Measurements from ENCODE around the gene LMAN1L. TPM values are rescaled to one million over a fixed set of nuclear protein-coding genes. Genes with fewer than 3 reads are reported as not detected.

LMAN1L gene
- total RNA-seq, 6 donors from 2014 or later = 1.0 TPM; not detected in 5

DNA sequence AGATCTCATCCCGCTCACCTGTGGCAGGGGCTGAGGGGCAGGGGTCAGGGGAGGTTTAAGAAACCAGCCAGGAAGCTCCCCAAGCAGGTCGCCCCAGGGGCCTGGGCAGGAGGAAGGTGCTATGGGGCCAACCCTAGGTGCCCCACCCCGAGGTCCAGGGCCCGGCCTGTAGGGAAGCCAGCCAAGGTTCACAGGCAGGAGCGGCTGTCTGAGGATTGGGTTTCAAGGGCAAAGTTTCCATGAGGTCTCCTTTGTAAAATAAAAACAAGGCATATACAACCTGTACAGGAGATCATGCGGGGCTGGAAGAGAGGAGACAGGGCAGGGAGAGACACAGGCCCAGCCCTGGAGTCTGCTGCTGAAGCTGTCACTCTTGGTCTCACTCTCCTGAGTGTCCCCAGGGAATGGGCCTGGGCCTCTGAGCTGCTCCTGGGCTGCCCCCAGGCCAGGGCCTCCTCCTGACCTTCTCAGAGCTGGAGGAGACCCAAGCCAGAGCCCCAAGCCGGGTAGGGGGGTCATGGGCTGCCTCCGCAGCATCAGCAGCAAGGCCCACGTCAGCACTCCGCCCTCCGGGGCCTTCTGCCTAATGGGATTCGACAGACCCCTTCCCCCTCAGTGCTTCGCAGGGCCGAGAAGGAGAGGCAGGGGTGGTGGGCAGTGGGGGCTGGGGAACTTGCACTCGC is 19.3 kb downstream of the LMAN1L start:
- DNase-seq (no peak), ATAC-seq (ENCODE audit: low FRiP score in 2 of 2) (no peak)
- no peak overlapping the region for H3K27ac ChIP-seq
- peaks cover 0 to 16% (median 11%) of the 10 kb centered on the region in 4 donors for H3K36me3 ChIP-seq
- no peak overlapping the region for H3K4me3 ChIP-seq
- H3K27me3 ChIP-seq = peaks cover 0 to 15% (median 2%) of the 10 kb centered on the region in 4 donors
- H3K9me3 ChIP-seq = no peaks in the 10 kb centered on the region
- TF ChIP-seq, protein P1, sequence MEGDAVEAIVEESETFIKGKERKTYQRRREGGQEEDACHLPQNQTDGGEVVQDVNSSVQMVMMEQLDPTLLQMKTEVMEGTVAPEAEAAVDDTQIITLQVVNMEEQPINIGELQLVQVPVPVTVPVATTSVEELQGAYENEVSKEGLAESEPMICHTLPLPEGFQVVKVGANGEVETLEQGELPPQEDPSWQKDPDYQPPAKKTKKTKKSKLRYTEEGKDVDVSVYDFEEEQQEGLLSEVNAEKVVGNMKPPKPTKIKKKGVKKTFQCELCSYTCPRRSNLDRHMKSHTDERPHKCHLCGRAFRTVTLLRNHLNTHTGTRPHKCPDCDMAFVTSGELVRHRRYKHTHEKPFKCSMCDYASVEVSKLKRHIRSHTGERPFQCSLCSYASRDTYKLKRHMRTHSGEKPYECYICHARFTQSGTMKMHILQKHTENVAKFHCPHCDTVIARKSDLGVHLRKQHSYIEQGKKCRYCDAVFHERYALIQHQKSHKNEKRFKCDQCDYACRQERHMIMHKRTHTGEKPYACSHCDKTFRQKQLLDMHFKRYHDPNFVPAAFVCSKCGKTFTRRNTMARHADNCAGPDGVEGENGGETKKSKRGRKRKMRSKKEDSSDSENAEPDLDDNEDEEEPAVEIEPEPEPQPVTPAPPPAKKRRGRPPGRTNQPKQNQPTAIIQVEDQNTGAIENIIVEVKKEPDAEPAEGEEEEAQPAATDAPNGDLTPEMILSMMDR (IDR thresholded peaks at IDR 0.05) = no peak
- TF ChIP-seq POLR2AphosphoS5 (IDR thresholded peaks at IDR 0.05) = no peak
- no peaks in the 10 kb centered on the region for H3K4me1 ChIP-seq
- 79 to 82% methylated on average over 4 to 15 of the region's 15 CpGs for WGBS, 2 donors

DNA sequence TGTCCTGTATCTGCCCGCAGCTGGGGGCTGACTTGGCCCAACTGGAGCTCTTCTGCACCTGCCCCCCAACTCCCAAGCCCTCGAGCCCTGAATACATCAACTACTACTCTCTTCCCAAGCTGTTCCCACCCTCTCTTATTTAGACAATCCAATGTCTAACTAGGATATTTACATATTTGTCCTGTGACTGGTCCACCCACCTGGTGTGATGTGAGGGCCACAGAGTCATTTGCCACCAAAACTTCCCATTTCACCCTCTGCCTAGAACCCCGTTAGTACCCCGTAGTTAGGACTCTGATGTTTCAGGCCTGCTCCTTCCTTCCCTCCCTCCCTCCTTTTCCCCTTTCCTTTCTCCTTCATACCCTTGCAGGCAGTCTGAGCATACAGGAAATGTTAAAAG is 20.2 kb downstream of the LMAN1L start:
- Histone ChIP-seq H3K4me1 (no peaks in the 10 kb centered on the region), H3K27ac (no peak overlapping the region), H3K9me3 (no peaks in the 10 kb centered on the region), H3K4me3 (no peak overlapping the region), H3K27me3 (peaks cover 0 to 9% (median 0%) of the 10 kb centered on the region in 4 donors), H3K36me3 (peaks cover 0 to 25% (median 17%) of the 10 kb centered on the region in 4 donors)
- DNase-seq (no peak), ATAC-seq (ENCODE audit: low FRiP score in 2 of 2) (no peak)
- TF ChIP-seq, protein P1 (IDR thresholded peaks at IDR 0.05) = no peak
- TF ChIP-seq POLR2A (IDR thresholded peaks at IDR 0.05) (no peak), POLR2AphosphoS5 (IDR thresholded peaks at IDR 0.05) (no peak), EP300 (IDR thresholded peaks at IDR 0.05) (no peak)
- WGBS, 2 donors = 52 to 62% methylated on average over 4 of the region's 4 CpGs

DNA sequence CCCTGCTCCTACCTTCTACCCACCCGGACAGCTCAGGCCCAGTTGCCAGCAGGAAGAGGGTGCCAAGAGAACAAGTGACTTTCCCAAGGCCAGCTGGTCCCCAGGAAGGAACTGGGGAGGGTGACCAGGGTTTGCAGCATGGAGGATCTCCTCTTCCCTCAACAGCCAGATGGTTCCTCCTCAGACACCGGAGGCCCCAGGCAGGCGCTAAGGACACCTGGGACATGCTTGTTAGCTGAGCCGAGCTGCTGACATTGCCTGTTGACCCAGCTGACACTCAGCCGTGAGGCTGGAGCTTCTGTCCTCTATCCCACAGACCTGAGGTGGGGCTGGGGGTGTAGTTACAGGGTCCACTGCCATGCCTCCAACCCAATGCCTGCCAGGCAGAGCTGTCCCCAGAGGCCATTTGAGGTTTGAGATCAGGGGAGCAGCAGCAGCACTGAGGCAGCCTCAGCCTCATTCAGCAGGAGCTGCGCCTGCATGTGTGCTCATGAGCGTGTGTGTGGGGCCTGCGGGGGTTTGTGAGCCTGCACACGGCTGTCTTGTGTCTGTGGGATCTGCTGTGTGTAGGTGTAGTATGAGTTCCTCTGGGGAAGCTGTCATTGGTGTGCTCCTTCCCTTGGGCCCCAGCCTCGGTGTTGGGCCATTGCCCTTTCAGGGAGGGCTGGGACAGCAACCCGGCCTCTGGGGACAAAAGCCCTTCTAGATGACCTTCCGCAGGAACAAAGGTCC is 20.9 kb downstream of the LMAN1L start:
- DNase-seq = no peak
- H3K27ac ChIP-seq = no peak overlapping the region
- no peak for ATAC-seq (ENCODE audit: low FRiP score in 2 of 2)
- peaks cover 0 to 2% (median 0%) of the 10 kb centered on the region in 4 donors for H3K27me3 ChIP-seq
- no peaks in the 10 kb centered on the region for H3K9me3 ChIP-seq
- no peaks in the 10 kb centered on the region for H3K4me1 ChIP-seq
- WGBS, 2 donors = 69 to 71% methylated on average over 10 to 11 of the region's 12 CpGs
- no peak overlapping the region for H3K4me3 ChIP-seq
- TF ChIP-seq, protein P1 (IDR thresholded peaks at IDR 0.05) = no peak
- TF ChIP-seq POLR2AphosphoS5 (IDR thresholded peaks at IDR 0.05) = no peak
- no peak for TF ChIP-seq EP300 (IDR thresholded peaks at IDR 0.05)
- no peak for TF ChIP-seq POLR2A (IDR thresholded peaks at IDR 0.05)
- H3K36me3 ChIP-seq = peaks cover 0 to 32% (median 24%) of the 10 kb centered on the region in 4 donors

DNA sequence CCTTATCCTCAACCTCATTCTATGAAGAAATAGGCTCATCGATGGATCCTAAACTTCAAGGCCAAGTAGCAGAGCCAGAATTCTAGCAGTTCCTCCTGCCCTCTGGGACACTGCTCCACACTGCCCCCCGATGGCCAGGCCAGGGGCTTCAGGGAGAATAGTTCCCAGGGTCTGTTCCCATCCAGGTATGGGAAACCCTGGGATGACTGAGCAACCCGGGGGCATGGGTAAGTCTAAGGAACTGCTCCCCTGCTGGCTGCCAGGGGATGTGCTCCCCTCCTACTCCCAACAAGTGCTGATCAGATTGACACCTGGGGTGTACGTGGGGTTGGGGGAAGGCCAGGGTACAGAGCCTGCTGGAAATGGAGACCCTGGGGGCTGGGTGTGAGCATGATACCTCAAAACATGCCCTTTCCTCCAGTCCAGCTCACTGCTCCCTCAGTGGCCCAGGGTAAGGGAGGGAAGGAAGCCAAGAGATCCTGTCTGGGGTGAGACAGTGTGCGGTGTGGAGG is 22.7 kb downstream of the LMAN1L start:
- Histone ChIP-seq H3K27ac (no peak overlapping the region), H3K27me3 (no peaks in the 10 kb centered on the region), H3K4me3 (no peak overlapping the region), H3K4me1 (no peaks in the 10 kb centered on the region), H3K36me3 (peaks cover 0 to 51% (median 35%) of the 10 kb centered on the region in 4 donors), H3K9me3 (no peaks in the 10 kb centered on the region)
- no peak for TF ChIP-seq POLR2AphosphoS5 (IDR thresholded peaks at IDR 0.05)
- TF ChIP-seq, protein P1 (IDR thresholded peaks at IDR 0.05) = peak; percentile 59 to 73 (median 64)
- no peak for TF ChIP-seq EP300 (IDR thresholded peaks at IDR 0.05)
- 35 to 53% methylated on average over 4 to 5 of the region's 5 CpGs for whole genome bisulfite sequencing, 2 donors
- DNase-seq (peak in 1 of 2 donors; percentile 62), ATAC-seq (ENCODE audit: low FRiP score in 2 of 2) (peak in 1 of 2 donors; percentile 70)

Data from upper lobe of left lung (tissue), 6 donors.